NCI-H2107 (cell line): ENCODE measurements around the gene C1QTNF7.

Experiments used
- DNase-seq: peaks from one replicate; lab custom pipeline; 2025; lab: John Stamatoyannopoulos, UW

C1QTNF7 gene

DNA sequence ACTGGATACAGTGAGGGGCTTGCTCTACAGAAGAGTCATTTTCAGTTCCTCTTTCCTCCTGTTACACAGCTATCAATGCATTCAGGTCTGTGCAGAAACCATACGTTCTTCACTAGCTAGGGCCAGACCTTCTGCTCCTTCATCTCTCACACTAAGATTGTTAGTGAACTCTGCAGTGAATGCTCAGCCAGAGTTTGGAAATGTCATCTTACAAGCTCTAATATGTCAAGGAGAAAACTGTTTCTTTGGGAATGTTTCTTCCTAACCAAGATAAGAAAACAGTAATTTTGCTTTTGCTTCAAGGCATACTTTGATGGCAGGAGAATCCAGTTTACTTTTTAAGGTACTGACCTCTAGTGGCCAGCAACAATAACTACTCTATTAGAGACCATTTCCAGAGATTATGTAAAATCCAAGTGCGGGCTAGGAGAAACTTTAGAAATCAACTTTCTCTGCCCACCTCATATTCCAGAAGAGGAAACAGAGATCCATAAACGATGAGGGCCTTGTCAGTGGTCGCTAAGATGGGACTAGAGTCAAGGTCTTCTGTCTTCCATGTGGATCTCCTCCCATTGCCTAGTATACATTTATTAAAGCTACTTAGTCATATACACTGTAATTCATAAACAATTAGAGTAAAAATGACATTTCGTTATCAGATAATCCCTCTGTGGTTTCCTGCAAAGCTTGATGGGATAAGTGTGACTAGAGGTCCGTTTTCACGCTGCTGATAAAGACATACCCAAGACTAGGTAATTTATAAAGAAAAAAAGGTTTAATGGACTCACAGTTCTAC is 29.8 kb downstream of the C1QTNF7 start:
- DNase-seq: no peak

DNA sequence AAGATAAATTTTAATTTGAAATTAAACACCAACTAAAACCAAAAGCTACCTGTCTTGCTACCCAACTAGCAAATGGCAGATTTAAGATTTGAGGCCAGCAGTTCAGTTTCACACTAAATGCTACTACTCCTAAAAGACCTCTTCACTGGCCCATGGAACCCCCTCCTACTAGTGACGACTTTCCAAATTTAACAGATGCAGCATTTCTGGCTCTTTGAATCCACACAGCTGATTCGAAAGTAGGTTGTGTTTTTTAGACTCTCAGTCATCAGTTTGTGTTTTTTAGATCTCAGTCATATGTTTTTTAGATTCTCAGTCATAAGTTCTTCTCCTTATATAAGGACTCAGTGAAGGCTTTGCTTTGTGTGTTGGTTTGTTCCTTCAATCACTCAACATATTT is 30.8 kb downstream of the C1QTNF7 start:
- DNase-seq: no peak

DNA sequence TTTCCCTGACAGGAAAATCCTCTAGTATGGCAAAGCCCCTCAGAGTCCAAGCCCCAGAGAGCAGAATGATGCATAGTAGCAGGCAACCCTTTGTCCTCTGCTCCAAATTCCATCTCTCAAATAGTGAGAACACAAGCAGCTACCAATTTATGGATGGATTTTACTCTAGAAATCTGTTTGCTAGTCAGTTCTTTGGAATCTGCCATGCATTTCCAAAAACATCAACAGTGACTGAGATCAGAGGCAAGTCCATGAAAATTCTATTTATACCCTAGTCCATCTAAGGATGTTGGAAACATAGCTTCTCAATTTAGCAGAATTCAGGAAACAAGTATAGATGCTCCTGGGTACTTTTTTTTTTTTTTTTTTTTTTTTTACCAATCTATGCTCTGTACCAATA is 31.9 kb downstream of the C1QTNF7 start:
- no peak for DNase-seq

- DNase-seq: no peak
Observed at GRCh38 chr4:15466596-15466995, 38.8 kb downstream of the C1QTNF7 start.

DNA sequence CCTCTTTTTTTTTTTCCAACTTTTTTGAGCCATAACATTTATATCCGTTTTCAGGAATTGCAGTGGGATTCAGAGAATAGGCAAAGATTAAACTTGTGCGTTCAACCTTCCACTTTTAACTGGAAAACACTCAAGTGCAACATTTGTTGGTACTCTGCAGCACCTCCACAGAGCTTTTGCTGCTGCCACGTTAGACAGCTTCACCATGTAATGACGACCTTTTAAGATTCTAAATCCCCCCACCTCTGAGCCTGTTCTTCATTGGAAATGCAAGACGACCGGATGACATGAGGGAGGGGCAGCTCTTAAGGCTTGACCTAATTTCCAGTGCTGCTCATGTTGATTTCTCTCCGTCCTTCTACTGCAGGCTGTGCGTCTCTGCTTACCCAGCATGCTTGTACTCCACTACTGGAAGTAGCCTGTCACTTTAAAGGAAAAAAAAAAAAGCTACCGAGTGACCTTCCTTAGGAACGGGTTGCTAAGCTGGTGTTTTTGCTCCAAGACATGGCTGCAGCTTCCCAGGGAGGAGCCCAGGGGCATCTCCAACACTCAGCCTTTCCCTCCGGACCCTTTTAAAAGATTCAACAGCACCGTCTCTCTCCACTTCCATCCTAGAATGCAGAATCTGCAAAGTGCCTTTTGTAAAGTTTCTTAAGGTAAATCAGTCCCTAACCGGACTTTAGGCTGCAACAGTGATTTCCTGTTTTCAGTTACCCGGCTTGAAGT is 41.7 kb downstream of the C1QTNF7 start, which contains the start of gene CC2D2A:
Gene CC2D2A (plus strand): TSS at position 481 of the 726 bp plus-strand sequence. CDS start 6,051 bp downstream, outside the sequence.
- no peak for DNase-seq

DNA sequence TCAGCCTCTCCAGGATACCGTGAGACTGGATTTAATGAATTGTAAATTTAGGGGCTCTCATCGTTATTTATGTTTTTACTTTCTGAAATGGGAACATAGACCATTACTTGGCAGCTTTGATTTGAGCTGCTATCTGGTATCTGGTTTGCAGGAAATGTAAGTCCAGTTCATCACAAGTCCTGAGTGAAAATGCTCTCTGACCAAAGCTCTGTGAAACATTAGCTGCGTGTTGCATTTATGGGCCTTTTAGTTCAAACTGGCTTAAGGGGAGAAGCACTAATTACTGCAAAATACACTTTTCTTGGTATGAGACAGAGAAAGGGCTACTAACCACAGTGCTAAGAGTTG is 42.3 kb downstream of the C1QTNF7 start:
- no peak for DNase-seq

- DNase-seq: no peak
Observed at GRCh38 chr4:15476396-15476795, 48.6 kb downstream of the C1QTNF7 start.

- no peak for DNase-seq
Observed at GRCh38 chr4:15478724-15479088, 50.9 kb downstream of the C1QTNF7 start.

DNA sequence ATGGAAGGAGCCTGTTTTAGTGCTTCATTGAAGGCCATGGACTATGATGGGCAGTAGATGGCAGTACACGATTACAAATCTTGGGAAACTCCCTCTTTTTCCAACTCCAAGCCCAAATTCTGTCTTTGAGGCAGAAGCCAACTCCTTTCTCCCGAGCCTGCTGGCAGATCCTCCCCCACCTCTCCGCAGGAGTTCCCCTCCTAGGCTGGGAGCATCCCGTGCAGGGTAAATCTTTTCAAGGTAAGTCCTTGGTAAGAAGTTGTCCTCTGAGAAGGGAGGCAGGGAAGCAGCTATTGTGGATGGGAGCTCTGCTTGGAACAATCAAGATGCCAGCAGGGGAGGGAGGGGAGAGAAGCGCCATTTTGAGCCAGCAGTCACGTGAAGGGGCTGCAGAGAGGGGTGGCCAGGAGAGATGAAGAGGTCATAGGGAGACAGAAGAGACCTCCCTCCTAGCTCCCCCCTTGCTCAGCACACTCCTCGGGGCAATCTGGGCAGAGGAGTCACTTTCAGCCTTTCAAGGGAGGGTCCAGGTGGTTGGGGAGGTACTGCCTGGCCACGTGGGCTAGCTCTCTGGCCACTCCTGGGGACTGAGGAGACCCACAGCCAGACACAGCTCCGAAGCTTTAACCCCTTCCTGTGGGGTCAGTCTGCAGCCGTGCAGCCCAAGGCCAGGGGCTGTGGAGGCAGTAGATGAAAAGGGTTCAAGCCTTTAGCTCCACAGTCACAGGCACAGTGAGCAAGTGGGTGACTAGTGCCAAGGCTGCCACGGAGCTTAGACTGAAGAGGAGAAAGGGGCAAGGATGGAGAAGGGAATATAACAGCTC is 51.5 kb downstream of the C1QTNF7 start:
- peak; percentile 46 for DNase-seq

GRCh38 chr4:15479913-15480185 is 52.0 kb downstream of the C1QTNF7 start:
- DNase-seq: no peak

GRCh38 chr4:15481961-15482745 is 54.3 kb downstream of the C1QTNF7 start:
- no peak for DNase-seq

- DNase-seq: no peak
Observed at GRCh38 chr4:15482842-15483241, 55.0 kb downstream of the C1QTNF7 start.

DNA sequence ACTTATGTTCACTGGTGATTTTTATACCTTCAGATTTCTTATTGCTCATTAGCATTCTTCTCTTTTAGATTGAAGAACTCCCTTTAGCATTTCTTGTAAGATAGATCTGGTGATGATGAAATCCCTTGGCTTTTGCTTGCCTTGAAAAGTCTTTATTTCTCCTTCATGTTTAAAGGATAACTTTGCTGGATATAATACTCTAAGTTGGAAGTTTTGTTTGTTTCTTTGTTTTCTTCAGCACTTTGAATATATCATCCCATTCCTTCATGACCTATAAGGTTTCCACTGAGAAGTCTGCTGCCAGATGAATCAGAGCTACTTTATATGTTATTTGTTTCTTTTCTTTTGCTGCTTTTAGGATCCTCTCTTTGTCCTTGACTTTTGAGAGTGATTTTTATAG is 60.3 kb downstream of the C1QTNF7 start:
- no peak for DNase-seq

DNA sequence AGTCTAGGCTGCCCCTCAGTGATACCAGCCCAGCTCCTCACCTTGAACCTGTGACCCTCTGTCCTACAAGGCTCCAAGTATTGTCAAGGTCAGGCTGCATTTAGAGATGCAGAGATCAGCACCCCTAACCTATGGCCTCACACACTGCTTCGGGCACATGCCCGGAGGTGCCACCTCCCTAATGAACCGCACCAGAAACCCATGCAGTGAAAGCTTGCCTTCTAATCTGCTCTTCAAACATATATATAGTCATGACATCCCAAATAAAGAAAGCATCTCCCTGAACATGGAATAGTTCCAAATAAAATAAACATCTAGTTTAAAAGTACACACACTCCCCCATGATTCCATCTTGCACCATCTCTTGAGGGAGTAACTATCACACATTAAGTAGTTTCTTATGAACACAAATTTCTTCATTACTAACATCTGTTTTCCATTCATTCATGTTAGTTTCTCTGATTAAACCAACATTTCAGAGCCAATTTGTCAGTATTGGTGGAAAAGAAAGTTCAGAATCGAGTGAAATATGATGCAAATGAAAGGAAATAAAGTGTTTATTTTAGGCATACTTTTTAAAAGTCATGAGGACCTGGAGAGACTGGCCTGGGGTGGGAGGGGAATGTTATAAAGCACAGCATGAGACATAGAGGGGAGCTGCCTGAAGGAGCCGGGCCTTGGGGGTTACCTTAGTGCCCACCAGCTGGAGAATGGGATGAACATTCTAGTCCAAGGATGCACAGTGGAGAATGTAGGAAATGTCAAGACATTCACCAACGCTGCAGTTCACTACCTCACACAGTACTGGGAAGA is 61.0 kb downstream of the C1QTNF7 start:
- no peak for DNase-seq

- DNase-seq: no peak
Observed at GRCh38 chr4:15489551-15489950, 61.7 kb downstream of the C1QTNF7 start.

- DNase-seq: no peak
Observed at GRCh38 chr4:15493411-15493810, 65.6 kb downstream of the C1QTNF7 start.

DNA sequence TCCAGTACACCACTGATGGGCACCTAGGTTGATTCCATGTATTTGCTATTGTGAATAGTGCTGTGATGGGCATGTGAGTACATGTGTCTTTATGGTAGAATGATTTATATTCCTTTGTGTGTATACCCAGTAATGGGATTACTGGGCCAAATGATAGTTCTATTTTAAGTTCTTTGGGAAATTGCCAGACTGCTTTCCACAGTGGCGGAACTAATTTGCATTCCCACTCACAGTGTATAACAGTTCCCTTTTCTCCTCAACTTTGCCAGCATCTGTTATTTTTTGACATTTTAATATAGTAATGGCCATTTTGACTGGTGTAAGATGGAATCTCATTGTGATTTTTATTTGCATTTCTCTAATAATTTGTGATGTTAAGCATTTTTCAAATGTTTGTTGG is 67.8 kb downstream of the C1QTNF7 start:
- no peak for DNase-seq
